SIG-M5 treated with dmso at 0.1 percent for 504 hours (cell line): ENCODE results near the gene SLC35A3.

ENCODE experiments used
- DNase-seq: peaks from one replicate; lab custom pipeline; 2025; ENCODE audit not compliant: unreplicated experiment; lab: John Stamatoyannopoulos, UW

SLC35A3 gene

DNA sequence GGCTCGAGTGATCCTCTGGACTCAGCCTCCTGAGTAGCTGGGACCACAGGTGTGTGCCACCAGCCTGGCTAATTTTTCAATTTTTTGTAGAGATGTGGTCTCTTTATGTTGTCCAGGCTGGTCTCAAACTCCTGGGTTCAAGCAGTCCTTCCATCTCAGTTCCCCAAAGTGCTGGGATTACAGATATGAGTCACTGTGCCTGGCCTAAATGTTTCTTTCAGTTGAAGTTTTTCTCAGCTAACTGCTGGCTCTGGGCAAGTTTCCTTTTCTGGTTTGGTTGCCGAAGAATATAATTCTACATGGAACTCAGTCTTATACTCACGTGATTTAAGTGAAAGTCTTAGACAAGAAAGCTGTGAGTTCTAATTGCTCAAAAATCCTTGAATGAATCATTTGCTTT, 106.0 kb downstream of the SLC35A3 start:
- DNase-seq = no peak

DNA sequence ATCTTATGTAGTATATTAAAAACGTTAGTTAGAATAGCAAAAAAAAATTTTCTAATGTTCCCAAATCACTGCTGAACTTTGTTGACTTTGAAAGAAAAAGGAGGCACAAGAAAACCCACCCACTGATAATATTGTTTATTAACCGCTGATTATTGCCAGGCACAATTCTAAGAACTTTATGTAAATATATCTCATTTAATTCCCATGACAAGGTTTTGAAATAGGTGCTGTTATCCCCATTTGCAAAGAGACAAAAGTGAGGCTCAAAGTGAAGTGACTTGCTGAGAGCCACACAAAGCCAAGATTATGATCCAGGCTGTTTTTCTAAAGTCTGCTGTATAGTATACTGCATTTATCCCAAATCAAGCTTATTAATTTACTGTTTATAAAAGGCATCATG, 106.5 kb downstream of the SLC35A3 start:
- no peak for DNase-seq

DNA sequence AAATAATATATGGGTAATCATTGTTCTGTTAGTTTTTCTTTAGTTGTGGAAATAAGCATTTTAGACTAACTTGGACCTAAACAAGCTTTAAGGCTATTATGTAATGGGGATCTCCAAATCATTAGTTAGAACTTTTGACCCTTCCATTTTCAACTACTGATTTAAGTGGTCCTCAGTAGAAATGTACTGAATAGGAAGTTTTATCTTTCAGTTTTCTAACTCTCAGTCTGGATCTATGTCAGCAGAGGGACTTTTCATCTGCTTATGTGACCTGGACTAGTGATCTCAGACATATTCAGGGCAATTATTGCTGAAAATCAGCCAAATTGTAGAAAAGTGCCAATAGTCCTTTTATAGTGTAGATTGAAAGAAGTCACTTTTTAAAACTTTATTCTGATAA, 106.9 kb downstream of the SLC35A3 start:
- DNase-seq = no peak

DNA sequence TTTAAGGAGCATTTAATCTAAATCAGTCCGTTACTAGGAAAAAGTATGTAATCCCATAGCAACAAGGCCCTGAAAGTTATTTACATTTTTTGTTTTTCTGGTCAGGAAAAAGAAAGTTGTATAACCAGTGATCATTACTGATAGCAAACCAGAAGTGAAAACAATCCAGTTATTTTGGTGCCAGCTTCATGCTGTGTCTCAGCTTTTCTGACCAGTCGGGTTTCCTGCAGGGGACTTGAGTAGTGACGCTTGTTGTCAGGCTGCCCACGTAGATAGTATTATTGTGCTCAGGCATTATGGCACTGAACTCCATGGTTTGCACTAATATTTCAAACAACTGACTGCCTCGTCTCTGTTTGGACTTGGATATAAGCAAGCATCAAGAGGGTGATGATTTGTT, 107.7 kb downstream of the SLC35A3 start:
- DNase-seq = no peak

DNA sequence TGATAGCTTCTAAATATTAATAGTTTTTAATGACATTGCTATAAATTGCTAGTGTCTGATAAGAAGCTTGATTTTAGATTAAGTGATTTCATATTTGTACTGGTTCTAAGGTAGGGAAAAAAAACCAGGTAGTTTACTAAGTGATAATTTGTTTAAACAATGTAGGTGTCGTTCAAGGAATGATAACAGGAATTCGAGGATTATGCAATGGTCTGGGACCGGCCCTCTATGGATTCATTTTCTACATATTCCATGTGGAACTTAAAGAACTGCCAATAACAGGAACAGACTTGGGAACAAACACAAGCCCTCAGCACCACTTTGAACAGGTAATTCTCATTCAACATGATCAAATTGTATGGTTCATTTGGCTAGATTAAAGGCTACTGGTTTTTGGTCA, 110.5 kb downstream of the SLC35A3 start:
- DNase-seq = no peak
